Mesenchymal stem cell (in vitro differentiated cells and primary cell): ENCODE results near the gene NUP160.

Experiments
- DNase-seq: peaks from one replicate; pipeline ENCODE4 v3.0.0-alpha.2; 2013
- H2AFZ ChIP-seq: one replicate; pipeline ENCODE4 v1.6.1; 2013; ENCODE audit warnings: low read depth, mild to moderate bottlenecking, control low read depth, inconsistent platforms, low read length, moderate library complexity
- H2AK5ac ChIP-seq: 2 replicates; pipeline ENCODE4 v1.6.1; 2013; ENCODE audit warnings: low read length, moderate library complexity, mild to moderate bottlenecking, inconsistent platforms; ENCODE audit not compliant: severe bottlenecking
- H2BK120ac ChIP-seq: one replicate; pipeline ENCODE4 v1.6.1; 2013; ENCODE audit warnings: low read depth, mild to moderate bottlenecking, inconsistent platforms, low read length, moderate library complexity
- H2BK12ac ChIP-seq, 2 experiments: one replicate each; pipeline ENCODE4 v1.6.1; 2013; ENCODE audit warnings: inconsistent platforms in 2 of 2, low read length in 2 of 2, mild to moderate bottlenecking in 2 of 2, moderate library complexity in 2 of 2, control low read depth in 1 of 2
- H2BK15ac ChIP-seq: one replicate; pipeline ENCODE4 v1.6.1; 2013; ENCODE audit warnings: mild to moderate bottlenecking, low read depth, inconsistent platforms; ENCODE audit not compliant: poor library complexity, severe bottlenecking
- H2BK5ac ChIP-seq: 2 replicates; pipeline ENCODE4 v1.6.1; 2013; ENCODE audit warnings: low read depth, mild to moderate bottlenecking, low read length, control low read depth, inconsistent platforms; ENCODE audit not compliant: poor library complexity, severe bottlenecking
- H3K14ac ChIP-seq, 2 experiments: one replicate each; pipeline ENCODE4 v1.6.1; 2013; ENCODE audit warnings: inconsistent platforms in 2 of 2, low read length in 2 of 2, control low read depth in 1 of 2, mild to moderate bottlenecking in 1 of 2, moderate library complexity in 1 of 2
- H3K18ac ChIP-seq, 2 experiments: one replicate each; pipeline ENCODE4 v1.6.1; 2013; ENCODE audit warnings: inconsistent platforms in 2 of 2, low read length in 2 of 2, control low read depth in 1 of 2, low read depth in 1 of 2, mild to moderate bottlenecking in 1 of 2
- H3K23ac ChIP-seq, 2 experiments: one replicate each; pipeline ENCODE4 v1.6.1; 2013; ENCODE audit warnings: inconsistent platforms in 2 of 2, low read length in 2 of 2, mild to moderate bottlenecking in 2 of 2, moderate library complexity in 2 of 2, control low read depth in 1 of 2
- H3K27ac ChIP-seq: 2 replicates; pipeline ENCODE4 v1.5.1; 2013; ENCODE audit warnings: mild to moderate bottlenecking, moderate library complexity, low read length, control low read depth, inconsistent platforms; ENCODE audit not compliant: poor library complexity, severe bottlenecking
- H3K27me3 ChIP-seq, 2 experiments: 2 replicates each; pipeline versions ENCODE4 v1.6.1 to v1.7.0; 2013; ENCODE audit warnings: low read length in 2 of 2, mild to moderate bottlenecking in 2 of 2, moderate library complexity in 2 of 2, control low read depth in 1 of 2, inconsistent platforms in 1 of 2; ENCODE audit not compliant: control insufficient read depth in 1 of 2, insufficient read depth in 1 of 2
- H3K36me3 ChIP-seq, 2 experiments: 2 replicates each; pipeline versions ENCODE4 v1.6.1 to v1.7.0; 2013; ENCODE audit warnings: low read length in 2 of 2, control low read depth in 1 of 2, inconsistent platforms in 1 of 2, low read depth in 1 of 2, mild to moderate bottlenecking in 1 of 2; ENCODE audit not compliant: insufficient read depth in 2 of 2, control insufficient read depth in 1 of 2
- H3K4ac ChIP-seq, 2 experiments: one replicate each; pipeline ENCODE4 v1.6.1; 2013; ENCODE audit warnings: inconsistent platforms in 2 of 2, low read length in 2 of 2, mild to moderate bottlenecking in 2 of 2, moderate library complexity in 2 of 2, control low read depth in 1 of 2, low read depth in 1 of 2
- H3K4me1 ChIP-seq: 2 replicates; pipeline ENCODE4 v1.6.1; 2013; ENCODE audit warnings: low read depth, low read length, control low read depth; ENCODE audit not compliant: control insufficient read depth, insufficient read depth
- H3K4me2 ChIP-seq: 2 replicates; pipeline ENCODE4 v1.6.1; 2013; ENCODE audit warnings: low read length, mild to moderate bottlenecking, inconsistent platforms; ENCODE audit not compliant: poor library complexity, severe bottlenecking
- H3K4me3 ChIP-seq, 2 experiments: 2 replicates each; pipeline versions ENCODE4 v1.5.1 to v1.7.0; 2013; ENCODE audit warnings: low read length in 2 of 2, mild to moderate bottlenecking in 2 of 2, control low read depth in 1 of 2, low read depth in 1 of 2; ENCODE audit not compliant: insufficient read depth in 1 of 2
- H3K79me1 ChIP-seq: replicated peaks from 2 replicates; pipeline ENCODE4 v1.6.1; 2013; ENCODE audit warnings: mild to moderate bottlenecking, control low read depth, low read length, inconsistent platforms; ENCODE audit not compliant: poor library complexity, severe bottlenecking
- H3K9ac ChIP-seq: 2 replicates; pipeline ENCODE4 v1.7.0; 2013; ENCODE audit warnings: mild to moderate bottlenecking, low read length, moderate library complexity
- H3K9me3 ChIP-seq: 2 replicates; pipeline ENCODE4 v1.7.0; 2013; ENCODE audit warnings: mild to moderate bottlenecking, low read length; ENCODE audit not compliant: control insufficient read depth
- H4K8ac ChIP-seq: one replicate; pipeline ENCODE4 v1.6.1; 2013; ENCODE audit warnings: inconsistent platforms, mild to moderate bottlenecking, low read length, moderate library complexity
- H4K91ac ChIP-seq: one replicate; pipeline ENCODE4 v1.6.1; 2013; ENCODE audit warnings: mild to moderate bottlenecking, low read length, inconsistent platforms
- WGBS: methylation state at CpG from one replicate; pipeline ENCODE4 v1.1.7; 2013; ENCODE audit warnings: mixed read lengths; 5-methylcytosine and 5-hydroxymethylcytosine counted together

The NUP160 gene

DNA sequence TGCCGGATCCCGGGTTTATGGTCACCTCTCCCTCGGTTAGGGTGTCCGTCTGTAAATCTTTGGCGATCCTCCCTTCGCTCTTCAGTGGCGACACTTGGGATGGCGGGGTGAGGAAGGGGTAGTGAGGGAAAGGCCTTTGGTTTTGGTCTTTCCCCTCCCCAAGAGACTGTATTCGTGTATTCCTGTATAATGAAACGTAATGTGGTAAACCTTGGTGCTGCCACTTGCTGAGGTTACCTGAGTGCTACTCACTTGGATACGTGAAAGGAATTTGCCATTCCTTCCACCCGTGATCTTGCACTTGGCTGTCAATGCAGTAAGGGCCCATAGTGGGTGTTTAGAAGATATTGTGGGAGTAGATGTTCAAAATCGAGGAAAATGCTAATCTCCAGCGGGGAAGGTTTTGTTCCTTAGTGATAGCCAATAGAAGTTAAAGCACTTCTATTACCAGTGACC, 578 bp upstream of the NUP160 start:
- H3K4me1 ChIP-seq: peaks cover 3% of the 10 kb centered on the region
- H2BK120ac ChIP-seq: no peak overlapping the region
- no peak overlapping the region for H3K14ac ChIP-seq
- H3K27me3 ChIP-seq: no peaks in the 10 kb centered on the region
- H3K23ac ChIP-seq: no peak overlapping the region
- H3K4me2 ChIP-seq: peak overlapping the region; percentile 89
- no peak overlapping the region for H2BK12ac ChIP-seq
- peak overlapping the region; percentile 21 for H4K91ac ChIP-seq
- H3K9ac ChIP-seq: peak overlapping the region; percentile 98
- peak overlapping the region; percentile 17 to 62 for H3K4ac ChIP-seq
- H3K36me3 ChIP-seq: peaks cover 2 to 24% of the 10 kb centered on the region in 2 experiments
- no peak overlapping the region for H2BK15ac ChIP-seq
- peaks cover 16% of the 10 kb centered on the region for H3K79me1 ChIP-seq
- no peak overlapping the region for H2BK5ac ChIP-seq
- H3K4me3 ChIP-seq: peak overlapping the region; percentile 79 to 100
- peak overlapping the region; percentile 59 for H4K8ac ChIP-seq
- no peak overlapping the region for H2AK5ac ChIP-seq
- peak overlapping the region; percentile 2 to 33 for H3K18ac ChIP-seq
- DNase-seq: no peak
- 8% methylated on average over 14 of the region's 14 CpGs for WGBS
- H3K27ac ChIP-seq: peak overlapping the region; percentile 61
- H3K9me3 ChIP-seq: no peaks in the 10 kb centered on the region
- peak overlapping the region; percentile 89 for H2AFZ ChIP-seq

DNA sequence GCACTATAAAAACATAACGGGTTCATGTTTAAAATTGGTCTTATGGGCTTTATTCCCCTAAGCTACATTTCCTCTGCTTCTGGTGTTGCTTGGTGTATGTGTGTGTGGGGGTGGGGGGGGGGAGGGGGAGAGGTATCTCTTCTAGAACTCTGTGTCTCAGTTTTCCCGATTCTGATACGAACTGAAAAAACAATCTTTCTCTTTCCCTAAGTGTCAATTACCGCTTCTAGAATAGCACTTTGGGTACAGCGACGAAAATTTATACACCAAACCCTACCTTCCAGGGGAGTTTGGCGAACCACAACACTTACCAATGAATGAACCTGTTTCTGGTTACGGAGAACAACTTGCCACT, 636 bp downstream of the NUP160 start:
- H3K9me3 ChIP-seq: no peaks in the 10 kb centered on the region
- no peaks in the 10 kb centered on the region for H3K27me3 ChIP-seq
- H4K8ac ChIP-seq: no peak overlapping the region
- no peak overlapping the region for H2BK15ac ChIP-seq
- no peak overlapping the region for H3K14ac ChIP-seq
- peaks cover 2% of the 10 kb centered on the region for H3K4me1 ChIP-seq
- peak overlapping the region; percentile 89 for H3K4me2 ChIP-seq
- no peak overlapping the region for H2BK5ac ChIP-seq
- DNase-seq: no peak
- H3K4me3 ChIP-seq: peak overlapping the region; percentile 79 to 100
- H2BK120ac ChIP-seq: no peak overlapping the region
- H3K36me3 ChIP-seq: peaks cover 5 to 36% of the 10 kb centered on the region in 2 experiments
- H4K91ac ChIP-seq: no peak overlapping the region
- no peak overlapping the region for H3K27ac ChIP-seq
- H3K4ac ChIP-seq: no peak overlapping the region
- H3K9ac ChIP-seq: peak overlapping the region; percentile 98
- 5% methylated on average over 7 of the region's 8 CpGs for WGBS
- H2AFZ ChIP-seq: peak overlapping the region; percentile 87
- peaks cover 27% of the 10 kb centered on the region for H3K79me1 ChIP-seq
- no peak overlapping the region for H2AK5ac ChIP-seq
- H3K18ac ChIP-seq: no peak overlapping the region
- no peak overlapping the region for H3K23ac ChIP-seq
- no peak overlapping the region for H2BK12ac ChIP-seq

DNA sequence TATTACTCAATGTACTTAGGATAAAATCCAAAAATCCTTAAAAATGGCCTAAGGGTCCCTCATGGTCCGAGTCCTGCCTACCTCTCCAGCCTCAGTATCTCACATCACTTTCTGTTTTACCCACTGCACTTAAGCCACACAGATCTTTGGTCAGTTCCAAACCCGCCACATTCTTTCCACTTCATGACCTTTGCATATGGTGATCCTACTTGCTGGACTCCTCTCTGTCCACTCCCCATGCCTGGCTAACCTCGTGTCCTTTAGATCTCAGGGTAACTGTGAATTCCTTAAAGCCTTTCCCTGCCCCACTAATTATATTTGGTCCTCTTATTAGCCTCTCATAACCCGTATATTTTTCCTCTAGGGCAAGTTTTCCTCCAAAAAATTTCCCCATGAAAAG, 1.2 kb downstream of the NUP160 start:
- Histone ChIP-seq H2BK5ac (no peak overlapping the region), H3K4me3 (peak overlapping the region in 1 of 2 experiments; percentile 100), H4K91ac (no peak overlapping the region), H2BK120ac (no peak overlapping the region), H2BK15ac (no peak overlapping the region), H3K79me1 (peaks cover 32% of the 10 kb centered on the region), H3K4me1 (peaks cover 2% of the 10 kb centered on the region), H3K4me2 (peak overlapping the region; percentile 47), H2AFZ (no peak overlapping the region), H3K27me3 (no peaks in the 10 kb centered on the region), H4K8ac (no peak overlapping the region), H3K18ac (no peak overlapping the region), H3K23ac (no peak overlapping the region), H3K9ac (peak overlapping the region; percentile 98), H2AK5ac (no peak overlapping the region), H3K4ac (no peak overlapping the region), H3K14ac (no peak overlapping the region), H3K27ac (no peak overlapping the region), H3K36me3 (peaks cover 9 to 41% of the 10 kb centered on the region in 2 experiments), H2BK12ac (no peak overlapping the region), H3K9me3 (no peaks in the 10 kb centered on the region)
- 81% methylated on average over 4 of the region's 4 CpGs for WGBS
- no peak for DNase-seq

DNA sequence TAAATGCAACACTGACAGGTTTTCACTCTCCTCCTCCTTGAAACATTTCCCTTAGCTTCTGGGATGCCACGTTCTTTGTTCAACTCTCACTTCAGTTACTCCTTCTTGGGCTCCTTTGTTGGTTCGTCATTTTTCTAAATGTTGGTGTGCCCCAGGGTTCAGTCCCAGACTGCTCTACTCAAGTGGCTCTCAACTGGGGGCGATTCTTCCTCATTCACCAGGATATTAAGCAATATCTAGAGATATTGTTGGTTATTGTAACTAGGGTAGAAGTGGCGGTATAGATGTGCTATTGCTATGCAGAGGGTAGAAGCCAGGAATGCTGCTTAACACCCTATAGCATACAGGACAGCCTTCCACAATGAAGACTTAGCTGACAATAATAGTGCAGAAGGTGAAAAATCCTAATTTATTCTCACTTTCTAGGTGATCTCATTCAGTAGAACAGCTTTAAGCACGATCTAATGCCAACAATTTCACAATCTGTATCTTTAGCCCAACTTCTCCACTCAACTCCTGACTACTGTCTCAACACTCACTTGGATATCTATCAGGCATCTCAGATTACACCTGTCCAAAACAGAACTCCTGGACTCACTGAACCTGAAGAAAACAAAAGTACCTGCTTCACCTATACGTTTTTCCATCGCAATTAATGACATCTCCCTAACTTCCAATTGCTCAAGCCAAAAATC, 4.6 kb downstream of the NUP160 start:
- WGBS: 95% methylated on average over 7 of the region's 7 CpGs
- no peak overlapping the region for H4K91ac ChIP-seq
- no peak overlapping the region for H2BK120ac ChIP-seq
- no peak overlapping the region for H3K18ac ChIP-seq
- H4K8ac ChIP-seq: no peak overlapping the region
- H3K9ac ChIP-seq: no peak overlapping the region
- H3K4me3 ChIP-seq: no peak overlapping the region
- H3K27me3 ChIP-seq: no peaks in the 10 kb centered on the region
- no peak overlapping the region for H2BK5ac ChIP-seq
- no peak overlapping the region for H2AFZ ChIP-seq
- peaks cover 2% of the 10 kb centered on the region for H3K4me1 ChIP-seq
- H3K9me3 ChIP-seq: no peaks in the 10 kb centered on the region
- H3K27ac ChIP-seq: no peak overlapping the region
- H3K4me2 ChIP-seq: no peak overlapping the region
- no peak overlapping the region for H3K14ac ChIP-seq
- H2AK5ac ChIP-seq: no peak overlapping the region
- H3K36me3 ChIP-seq: peaks cover 26 to 73% of the 10 kb centered on the region in 2 experiments
- no peak overlapping the region for H2BK12ac ChIP-seq
- H2BK15ac ChIP-seq: no peak overlapping the region
- H3K4ac ChIP-seq: no peak overlapping the region
- no peak overlapping the region for H3K23ac ChIP-seq
- H3K79me1 ChIP-seq: peaks cover 39% of the 10 kb centered on the region
- DNase-seq: no peak
